Measurements from ENCODE around the gene CDYL2.

GRCh38 chr16:80723091-80723490, 81.3 kb downstream of the CDYL2 start:
- TF ChIP-seq GATA2 (IDR thresholded peaks at IDR 0.05; ENCODE audit: low read depth, low read length) (no peak), GATA3 (IDR thresholded peaks at IDR 0.05; ENCODE audit: low read depth, low read length) (no peak)
